Measurements from ENCODE around the gene PIEZO2.

PIEZO2 gene

GRCh38 chr18:11054497-11054896 lies 94.9 kb downstream of the PIEZO2 start:
- Histone ChIP-seq H3K9ac (ENCODE audit: low read depth, low read length) (no peak overlapping the region), H3K4me3 (ENCODE audit: low read length) (no peak overlapping the region), H3K27ac (ENCODE audit: low read length) (no peak overlapping the region), H3K9me3 (ENCODE audit: insufficient read depth, low read depth, low read length) (no peaks in the 10 kb centered on the region), H3K36me3 (ENCODE audit: insufficient read depth, low read depth, low read length) (no peaks in the 10 kb centered on the region), H3K4me1 (ENCODE audit: insufficient read depth, low read length) (no peaks in the 10 kb centered on the region), H3K27me3 (ENCODE audit: insufficient read depth, low read length) (no peaks in the 10 kb centered on the region)

- H3K27me3 ChIP-seq (ENCODE audit: insufficient read depth, low read length) = no peaks in the 10 kb centered on the region
- no peaks in the 10 kb centered on the region for H3K36me3 ChIP-seq (ENCODE audit: insufficient read depth, low read depth, low read length)
- H3K9ac ChIP-seq (ENCODE audit: low read depth, low read length) = no peak overlapping the region
- H3K4me1 ChIP-seq (ENCODE audit: insufficient read depth, low read length) = no peaks in the 10 kb centered on the region
- H3K9me3 ChIP-seq (ENCODE audit: insufficient read depth, low read depth, low read length) = no peaks in the 10 kb centered on the region
- no peak overlapping the region for H3K4me3 ChIP-seq (ENCODE audit: low read length)
- H3K27ac ChIP-seq (ENCODE audit: low read length) = no peak overlapping the region
Measured at GRCh38 chr18:11053293-11053692, 96.1 kb downstream of the PIEZO2 start.

- Histone ChIP-seq H3K4me3 (ENCODE audit: low read length) (no peak overlapping the region), H3K27ac (ENCODE audit: low read length) (no peak overlapping the region), H3K9ac (ENCODE audit: low read depth, low read length) (no peak overlapping the region), H3K27me3 (ENCODE audit: insufficient read depth, low read length) (no peaks in the 10 kb centered on the region), H3K9me3 (ENCODE audit: insufficient read depth, low read depth, low read length) (no peaks in the 10 kb centered on the region), H3K36me3 (ENCODE audit: insufficient read depth, low read depth, low read length) (no peaks in the 10 kb centered on the region), H3K4me1 (ENCODE audit: insufficient read depth, low read length) (no peaks in the 10 kb centered on the region)
Measured at GRCh38 chr18:11052800-11053199, 96.6 kb downstream of the PIEZO2 start.

- H3K27me3 ChIP-seq (ENCODE audit: insufficient read depth, low read length) = no peaks in the 10 kb centered on the region
- no peaks in the 10 kb centered on the region for H3K9me3 ChIP-seq (ENCODE audit: insufficient read depth, low read depth, low read length)
- H3K27ac ChIP-seq (ENCODE audit: low read length) = no peak overlapping the region
- H3K36me3 ChIP-seq (ENCODE audit: insufficient read depth, low read depth, low read length) = no peaks in the 10 kb centered on the region
- no peaks in the 10 kb centered on the region for H3K4me1 ChIP-seq (ENCODE audit: insufficient read depth, low read length)
- no peak overlapping the region for H3K9ac ChIP-seq (ENCODE audit: low read depth, low read length)
- H3K4me3 ChIP-seq (ENCODE audit: low read length) = no peak overlapping the region
Measured at GRCh38 chr18:11051462-11051861, 97.9 kb downstream of the PIEZO2 start.

- Histone ChIP-seq H3K9me3 (ENCODE audit: insufficient read depth, low read depth, low read length) (no peaks in the 10 kb centered on the region), H3K4me1 (ENCODE audit: insufficient read depth, low read length) (no peaks in the 10 kb centered on the region), H3K36me3 (ENCODE audit: insufficient read depth, low read depth, low read length) (no peaks in the 10 kb centered on the region), H3K4me3 (ENCODE audit: low read length) (no peak overlapping the region), H3K27me3 (ENCODE audit: insufficient read depth, low read length) (no peaks in the 10 kb centered on the region), H3K9ac (ENCODE audit: low read depth, low read length) (no peak overlapping the region), H3K27ac (ENCODE audit: low read length) (no peak overlapping the region)
Measured at GRCh38 chr18:11050966-11051365, 98.4 kb downstream of the PIEZO2 start.

- no peaks in the 10 kb centered on the region for H3K4me1 ChIP-seq (ENCODE audit: insufficient read depth, low read length)
- H3K9ac ChIP-seq (ENCODE audit: low read depth, low read length) = no peak overlapping the region
- H3K27ac ChIP-seq (ENCODE audit: low read length) = no peak overlapping the region
- H3K9me3 ChIP-seq (ENCODE audit: insufficient read depth, low read depth, low read length) = no peaks in the 10 kb centered on the region
- no peaks in the 10 kb centered on the region for H3K27me3 ChIP-seq (ENCODE audit: insufficient read depth, low read length)
- H3K36me3 ChIP-seq (ENCODE audit: insufficient read depth, low read depth, low read length) = no peaks in the 10 kb centered on the region
- no peak overlapping the region for H3K4me3 ChIP-seq (ENCODE audit: low read length)
Measured at GRCh38 chr18:11047817-11048216, 101.6 kb downstream of the PIEZO2 start.

- Histone ChIP-seq H3K27ac (ENCODE audit: low read length) (no peak overlapping the region), H3K4me3 (ENCODE audit: low read length) (no peak overlapping the region), H3K9me3 (ENCODE audit: insufficient read depth, low read depth, low read length) (no peaks in the 10 kb centered on the region), H3K36me3 (ENCODE audit: insufficient read depth, low read depth, low read length) (no peaks in the 10 kb centered on the region), H3K27me3 (ENCODE audit: insufficient read depth, low read length) (no peaks in the 10 kb centered on the region), H3K4me1 (ENCODE audit: insufficient read depth, low read length) (no peaks in the 10 kb centered on the region), H3K9ac (ENCODE audit: low read depth, low read length) (no peak overlapping the region)
Measured at GRCh38 chr18:11047156-11047555, 102.2 kb downstream of the PIEZO2 start.

- Histone ChIP-seq H3K9ac (ENCODE audit: low read depth, low read length) (no peak overlapping the region), H3K27ac (ENCODE audit: low read length) (no peak overlapping the region), H3K4me3 (ENCODE audit: low read length) (no peak overlapping the region), H3K36me3 (ENCODE audit: insufficient read depth, low read depth, low read length) (no peaks in the 10 kb centered on the region), H3K9me3 (ENCODE audit: insufficient read depth, low read depth, low read length) (no peaks in the 10 kb centered on the region), H3K27me3 (ENCODE audit: insufficient read depth, low read length) (no peaks in the 10 kb centered on the region), H3K4me1 (ENCODE audit: insufficient read depth, low read length) (no peaks in the 10 kb centered on the region)
Measured at GRCh38 chr18:11046140-11046539, 103.2 kb downstream of the PIEZO2 start.

- no peak overlapping the region for H3K4me3 ChIP-seq (ENCODE audit: low read length)
- H3K9ac ChIP-seq (ENCODE audit: low read depth, low read length) = no peak overlapping the region
- H3K27ac ChIP-seq (ENCODE audit: low read length) = no peak overlapping the region
- H3K9me3 ChIP-seq (ENCODE audit: insufficient read depth, low read depth, low read length) = no peaks in the 10 kb centered on the region
- no peaks in the 10 kb centered on the region for H3K36me3 ChIP-seq (ENCODE audit: insufficient read depth, low read depth, low read length)
- H3K27me3 ChIP-seq (ENCODE audit: insufficient read depth, low read length) = no peaks in the 10 kb centered on the region
- H3K4me1 ChIP-seq (ENCODE audit: insufficient read depth, low read length) = no peaks in the 10 kb centered on the region
Measured at GRCh38 chr18:11043694-11044093, 105.7 kb downstream of the PIEZO2 start.

GRCh38 chr18:11042247-11042646 lies 107.1 kb downstream of the PIEZO2 start:
- no peak overlapping the region for H3K4me3 ChIP-seq (ENCODE audit: low read length)
- no peaks in the 10 kb centered on the region for H3K27me3 ChIP-seq (ENCODE audit: insufficient read depth, low read length)
- no peak overlapping the region for H3K9ac ChIP-seq (ENCODE audit: low read depth, low read length)
- H3K4me1 ChIP-seq (ENCODE audit: insufficient read depth, low read length) = no peaks in the 10 kb centered on the region
- H3K36me3 ChIP-seq (ENCODE audit: insufficient read depth, low read depth, low read length) = no peaks in the 10 kb centered on the region
- H3K27ac ChIP-seq (ENCODE audit: low read length) = no peak overlapping the region
- H3K9me3 ChIP-seq (ENCODE audit: insufficient read depth, low read depth, low read length) = no peaks in the 10 kb centered on the region

GRCh38 chr18:11040823-11041656 lies 108.3 kb downstream of the PIEZO2 start:
- no peak overlapping the region for H3K9ac ChIP-seq (ENCODE audit: low read depth, low read length)
- H3K9me3 ChIP-seq (ENCODE audit: insufficient read depth, low read depth, low read length) = no peaks in the 10 kb centered on the region
- no peak overlapping the region for H3K4me3 ChIP-seq (ENCODE audit: low read length)
- H3K36me3 ChIP-seq (ENCODE audit: insufficient read depth, low read depth, low read length) = no peaks in the 10 kb centered on the region
- no peaks in the 10 kb centered on the region for H3K27me3 ChIP-seq (ENCODE audit: insufficient read depth, low read length)
- no peak overlapping the region for H3K27ac ChIP-seq (ENCODE audit: low read length)
- H3K4me1 ChIP-seq (ENCODE audit: insufficient read depth, low read length) = peaks cover 2% of the 10 kb centered on the region; the same call in 1 of the 2 replicates

GRCh38 chr18:11040359-11040758 lies 109.0 kb downstream of the PIEZO2 start:
- no peak overlapping the region for H3K4me3 ChIP-seq (ENCODE audit: low read length)
- no peaks in the 10 kb centered on the region for H3K27me3 ChIP-seq (ENCODE audit: insufficient read depth, low read length)
- no peak overlapping the region for H3K9ac ChIP-seq (ENCODE audit: low read depth, low read length)
- H3K4me1 ChIP-seq (ENCODE audit: insufficient read depth, low read length) = peaks cover 8% of the 10 kb centered on the region; the same call in 1 of the 2 replicates
- no peak overlapping the region for H3K27ac ChIP-seq (ENCODE audit: low read length)
- no peaks in the 10 kb centered on the region for H3K9me3 ChIP-seq (ENCODE audit: insufficient read depth, low read depth, low read length)
- H3K36me3 ChIP-seq (ENCODE audit: insufficient read depth, low read depth, low read length) = no peaks in the 10 kb centered on the region

Data from iPS-20b (cell line).